Keratinocyte (primary cell): ENCODE results near the gene SNCA. TPM values are rescaled to one million over a fixed set of nuclear protein-coding genes. Genes with fewer than 3 reads are reported as not detected.

Experiments used
- DNase-seq: peaks from one replicate; pipeline ENCODE4 v3.0.0-alpha.2; 2011; ENCODE audit warnings: low read depth, missing footprints, low spot score
- FAIRE-seq: peaks from 2 replicates; lab custom pipeline; 2011; peaks lifted over from hg19 to GRCh38; lab: Jason Lieb, UNC
- H2AFZ ChIP-seq: 2 replicates; pipeline ENCODE4 v1.6.0; 2012; ENCODE audit warnings: low read length, control low read depth, inconsistent platforms; ENCODE audit not compliant: control insufficient read depth
- H3K27ac ChIP-seq: 2 replicates; pipeline ENCODE4 v1.5.1; 2011; ENCODE audit warnings: low read length; ENCODE audit not compliant: control insufficient read depth, insufficient read depth
- H3K27me3 ChIP-seq: 3 replicates; pipeline ENCODE4 v1.6.0; 2011; ENCODE audit warnings: low read length; ENCODE audit not compliant: control insufficient read depth, insufficient read depth; ENCODE audit errors: extremely low read depth
- H3K36me3 ChIP-seq, 2 experiments: 2 replicates in 1 of 2; 3 replicates in 1 of 2; pipeline ENCODE4 v1.5.1; 2011; ENCODE audit warnings: low read length in 2 of 2, mild to moderate bottlenecking in 1 of 2; ENCODE audit not compliant: control insufficient read depth in 2 of 2, insufficient read depth in 2 of 2; ENCODE audit errors: extremely low read depth in 1 of 2
- H3K4me1 ChIP-seq: 3 replicates; pipeline ENCODE4 v1.5.1; 2011; ENCODE audit warnings: low read length; ENCODE audit not compliant: control insufficient read depth, insufficient read depth; ENCODE audit errors: extremely low read depth
- H3K4me2 ChIP-seq: 3 replicates; pipeline ENCODE4 v1.6.0; 2011; ENCODE audit warnings: low read depth, low read length; ENCODE audit not compliant: control insufficient read depth, insufficient read depth; ENCODE audit errors: extremely low read depth
- H3K4me3 ChIP-seq, 3 experiments: fragments of 200-600 bp in 1 of 3; sonication (generic) in 1 of 3; 2 replicates in 2 of 3; 3 replicates in 1 of 3; pipeline ENCODE4 v1.5.1; 2011 to 2016; ENCODE audit warnings: low read length in 3 of 3, mild to moderate bottlenecking in 3 of 3, control low read depth in 2 of 3, inconsistent platforms in 1 of 3, low read depth in 1 of 3, mixed read lengths in 1 of 3, mixed run types in 1 of 3, moderate library complexity in 1 of 3; ENCODE audit not compliant: control insufficient read depth in 2 of 3, insufficient read depth in 2 of 3; ENCODE audit errors: extremely low read depth in 1 of 3
- H3K79me2 ChIP-seq: 2 replicates; pipeline ENCODE4 v1.6.0; 2012; ENCODE audit warnings: low read length; ENCODE audit not compliant: control insufficient read depth, insufficient read depth
- H3K9ac ChIP-seq: 3 replicates; pipeline ENCODE4 v1.6.0; 2011; ENCODE audit warnings: low read length; ENCODE audit not compliant: control insufficient read depth, insufficient read depth; ENCODE audit errors: extremely low read depth
- H3K9me1 ChIP-seq: 3 replicates; pipeline ENCODE4 v1.6.0; 2011; ENCODE audit warnings: low read length; ENCODE audit not compliant: control insufficient read depth, insufficient read depth; ENCODE audit errors: extremely low read depth
- H3K9me3 ChIP-seq: 2 replicates; pipeline ENCODE4 v1.5.1; 2012; ENCODE audit warnings: low read depth, low read length; ENCODE audit not compliant: control insufficient read depth
- H4K20me1 ChIP-seq: 3 replicates; pipeline ENCODE4 v1.6.0; 2011; ENCODE audit warnings: low read length; ENCODE audit not compliant: control insufficient read depth, insufficient read depth; ENCODE audit errors: extremely low read depth
- CTCF ChIP-seq, 3 experiments: IDR thresholded peaks in 1 of 3; conservative IDR thresholded peaks in 1 of 3; optimal IDR thresholded peaks in 1 of 3; 2 replicates in 2 of 3; 3 replicates in 1 of 3; pipeline versions ENCODE3 to v1.5.1; 2011; ENCODE audit warnings: low read length in 3 of 3, mild to moderate bottlenecking in 3 of 3, moderate library complexity in 2 of 3, control low read depth in 1 of 3, inconsistent platforms in 1 of 3; ENCODE audit not compliant: insufficient read depth in 2 of 3; ENCODE audit errors: extremely low read depth in 1 of 3
- EZH2 ChIP-seq: IDR thresholded peaks from one replicate; pipeline ENCODE4 v1.6.1; 2012; ENCODE audit warnings: inconsistent platforms, mild to moderate bottlenecking, low read length, moderate library complexity
- dilution Hi-C: fragments of 300-500 bp; cut with MboI; formaldehyde crosslinking; loops from one replicate; pipeline ENCODE4 v1.7.0; 2020; ENCODE audit warnings: low sequenced_read_pairs; ENCODE audit not compliant: extremely low pct_ligation_motif_present
- polyA plus RNA-seq, 5 experiments: library from polyadenylated mRNA; depleted of rRNA in 3 of 5; stranded (reverse) in 3 of 5; stranded (forward) in 1 of 5; unstranded in 1 of 5; fragments of >200 nt; gene quantifications; 1 replicate in 1 of 5; 2 replicates in 3 of 5; 3 replicates in 1 of 5; pipeline versions ENCODE4 v1.2.1 to v1.2.3, GENCODE V29; 2011 to 2012; ENCODE audit warnings: missing spikeins in 2 of 5, low read depth in 1 of 5, low replicate concordance in 1 of 5

The SNCA gene
- polyA plus RNA-seq, 1 donor (not counting 4 experiments of a cell fraction or from before 2014, with no cell fraction given), result 61.3 TPM

DNA sequence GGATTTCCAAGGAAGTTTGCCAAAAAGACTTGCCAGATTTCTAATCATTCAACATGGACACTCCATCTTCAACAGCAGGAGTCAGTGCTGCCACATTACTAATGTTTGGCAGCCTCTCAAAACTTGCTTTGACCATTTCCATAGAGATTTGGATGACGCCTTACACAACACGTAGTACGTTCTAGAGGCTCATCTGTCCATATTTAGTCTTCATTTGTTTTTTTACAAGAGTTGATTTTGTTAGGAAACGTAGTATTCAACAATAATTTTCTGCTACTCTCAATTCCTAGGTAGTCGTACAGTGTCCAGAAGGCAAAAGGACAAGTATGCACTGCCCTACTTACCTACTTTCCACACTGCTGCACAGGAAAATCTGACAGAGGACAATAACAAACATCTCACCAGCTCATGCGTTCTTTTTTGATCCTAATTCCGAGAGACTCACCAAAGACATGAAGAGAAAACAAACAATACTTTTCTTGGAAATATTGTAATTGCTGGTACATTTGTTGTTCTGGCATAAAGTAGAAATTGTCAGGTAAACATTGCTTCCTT, 117.3 kb downstream of the SNCA start:
- Histone ChIP-seq H3K9me3 (peaks cover 2% of the 10 kb centered on the region), H3K9ac (no peak overlapping the region), H3K4me1 (no peaks in the 10 kb centered on the region), H3K4me2 (no peak overlapping the region), H3K27me3 (no peaks in the 10 kb centered on the region), H3K36me3 (peaks cover 0 to 1% of the 10 kb centered on the region in 2 experiments), H2AFZ (no peak overlapping the region), H3K27ac (no peak overlapping the region), H3K79me2 (no peaks in the 10 kb centered on the region), H3K9me1 (no peaks in the 10 kb centered on the region), H4K20me1 (no peaks in the 10 kb centered on the region), H3K4me3 (no peak overlapping the region)
- DNase-seq (no peak), FAIRE-seq (no peak)
- dilution Hi-C loops, result no loop called here
- no peak for TF ChIP-seq EZH2
- TF ChIP-seq CTCF (optimal IDR thresholded peaks at IDR 0.05 in 1 of 3, IDR thresholded peaks at IDR 0.05 in 1 of 3, conservative IDR thresholded peaks at IDR 0.05 in 1 of 3; ENCODE audit: extremely low read depth in 1 of 3, insufficient read depth in 2 of 3, low read length in 3 of 3), result no peak

DNA sequence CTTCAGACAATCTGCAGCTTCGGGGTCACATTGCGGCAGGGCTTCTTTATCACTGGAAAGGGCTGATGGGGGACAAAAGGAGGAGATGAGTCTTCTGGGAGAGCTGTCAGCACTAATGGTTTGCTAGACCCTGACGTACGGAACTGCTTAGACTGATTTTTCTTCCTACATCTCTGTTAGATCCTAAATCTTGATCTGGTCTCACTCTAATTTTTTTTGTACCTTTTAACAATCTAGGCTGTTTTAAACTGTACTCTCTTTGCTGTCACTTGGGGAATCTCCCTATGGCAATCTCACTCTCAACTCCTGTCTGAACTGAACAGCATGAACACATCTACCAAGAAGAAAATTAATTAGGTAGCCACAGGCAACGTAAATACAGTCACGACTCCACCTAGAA, 120.1 kb downstream of the SNCA start:
- Histone ChIP-seq H3K9ac (no peak overlapping the region), H3K4me1 (no peaks in the 10 kb centered on the region), H3K4me3 (no peak overlapping the region), H3K36me3 (peaks cover 0 to 1% of the 10 kb centered on the region in 2 experiments), H2AFZ (no peak overlapping the region), H3K79me2 (no peaks in the 10 kb centered on the region), H3K9me3 (peaks cover 2% of the 10 kb centered on the region), H3K27ac (no peak overlapping the region), H3K4me2 (no peak overlapping the region), H4K20me1 (no peaks in the 10 kb centered on the region), H3K9me1 (no peaks in the 10 kb centered on the region), H3K27me3 (no peaks in the 10 kb centered on the region)
- FAIRE-seq, result peak; percentile 36
- no peak for TF ChIP-seq CTCF (optimal IDR thresholded peaks at IDR 0.05 in 1 of 3, IDR thresholded peaks at IDR 0.05 in 1 of 3, conservative IDR thresholded peaks at IDR 0.05 in 1 of 3; ENCODE audit: extremely low read depth in 1 of 3, insufficient read depth in 2 of 3, low read length in 3 of 3)
- no peak for TF ChIP-seq EZH2
- dilution Hi-C loops, result no loop called here
- no peak for DNase-seq
